IMR-90 (cell line): ENCODE measurements around the gene HS3ST6. TPM values are rescaled to one million over a fixed set of nuclear protein-coding genes. Genes with fewer than 3 reads are reported as not detected.
A peak's percentile ranks its signal among the peaks of the same experiment; 100 is the strongest.

ENCODE experiments used
- ATAC-seq: fragments of 200-7000 bp; cut with Tn5 transposase; 2 replicates; pipeline ENCODE4 v1.9.1; 2020; ENCODE audit warnings: low read depth, mild to moderate bottlenecking, moderate library complexity
- BruUV-seq: library from RNA; stranded (reverse); fragments of 400-500 nt; replicated peaks from 2 replicates; lab custom pipeline; 2021; lab: Mats Ljungman, UMichigan
- CTCF ChIA-PET: fragments of 300-600 bp; formaldehyde crosslinking; extraction: SDS; loops from one replicate; lab custom pipeline; 2021; ENCODE audit warnings: antibody characterized with exemption; lab: Yijun Ruan, JAX
- POLR2A ChIA-PET: fragments of 300-600 bp; sonication (Branson Sonifier 250); formaldehyde crosslinking; loops from one replicate; lab custom pipeline; 2022; ENCODE audit warnings: antibody characterized with exemption; ENCODE audit not compliant: unreplicated experiment; lab: Charles Lee
- DNase-seq: peaks from one replicate; pipeline ENCODE4 v3.0.0; 2013
- H2AFZ ChIP-seq: replicated peaks from 2 replicates; pipeline ENCODE3; 2013; ENCODE audit warnings: low read length, mild to moderate bottlenecking; ENCODE audit not compliant: poor library complexity
- H2AK5ac ChIP-seq: 2 replicates; pipeline ENCODE4 v1.6.1; 2013; ENCODE audit warnings: low read depth, low read length, inconsistent platforms
- H2AK9ac ChIP-seq: replicated peaks from 2 replicates; pipeline ENCODE3; 2013; ENCODE audit warnings: mild to moderate bottlenecking, low read depth, low read length, moderate library complexity; ENCODE audit not compliant: poor library complexity
- H2BK120ac ChIP-seq: 2 replicates; pipeline ENCODE4 v1.6.1; 2013; ENCODE audit warnings: low read depth, low read length, inconsistent platforms
- H2BK15ac ChIP-seq: 3 replicates; pipeline ENCODE4 v1.6.1; 2013; ENCODE audit warnings: low read depth, low read length, inconsistent platforms
- H2BK20ac ChIP-seq: 2 replicates; pipeline ENCODE4 v1.6.1; 2013; ENCODE audit warnings: low read depth, mild to moderate bottlenecking, inconsistent platforms, low read length, moderate library complexity
- H2BK5ac ChIP-seq: 2 replicates; pipeline ENCODE4 v1.6.1; 2013; ENCODE audit warnings: mild to moderate bottlenecking, low read depth, low read length, inconsistent platforms; ENCODE audit not compliant: poor library complexity, severe bottlenecking
- H3K14ac ChIP-seq: replicated peaks from 2 replicates; pipeline ENCODE4 v1.6.1; 2013; ENCODE audit warnings: low read depth, low read length, inconsistent platforms
- H3K18ac ChIP-seq: 2 replicates; pipeline ENCODE4 v1.6.1; 2013; ENCODE audit warnings: low read depth, low read length, control low read depth
- H3K23ac ChIP-seq: 2 replicates; pipeline ENCODE4 v1.6.1; 2013; ENCODE audit warnings: low read depth, low read length, inconsistent platforms
- H3K27ac ChIP-seq: 2 replicates; pipeline ENCODE4 v1.5.1; 2013; ENCODE audit warnings: mild to moderate bottlenecking, control low read depth, low read length; ENCODE audit not compliant: insufficient read depth
- H3K27me3 ChIP-seq: 2 replicates; pipeline ENCODE4 v1.6.1; 2013; ENCODE audit warnings: low read length; ENCODE audit not compliant: control insufficient read depth, insufficient read depth
- H3K36me3 ChIP-seq: 2 replicates; pipeline ENCODE4 v1.6.1; 2013; ENCODE audit warnings: low read length, mixed read lengths; ENCODE audit not compliant: control insufficient read depth, insufficient read depth
- H3K4ac ChIP-seq: 2 replicates; pipeline ENCODE4 v1.6.1; 2013; ENCODE audit warnings: low read depth, low read length, inconsistent platforms
- H3K4me1 ChIP-seq: 2 replicates; pipeline ENCODE4 v1.6.1; 2013; ENCODE audit warnings: low read length, mixed read lengths; ENCODE audit not compliant: control insufficient read depth, insufficient read depth
- H3K4me2 ChIP-seq: 2 replicates; pipeline ENCODE4 v1.6.1; 2013; ENCODE audit warnings: low read depth, mild to moderate bottlenecking, control low read depth, low read length, moderate library complexity
- H3K4me3 ChIP-seq: 2 replicates; pipeline ENCODE4 v1.5.1; 2013; ENCODE audit warnings: low read depth, mild to moderate bottlenecking, control low read depth, low read length, moderate library complexity; ENCODE audit not compliant: insufficient read depth
- H3K56ac ChIP-seq: 2 replicates; pipeline ENCODE4 v1.6.1; 2013; ENCODE audit warnings: low read length, inconsistent platforms; ENCODE audit not compliant: insufficient read depth; ENCODE audit errors: extremely low read depth
- H3K79me1 ChIP-seq, 2 experiments: 2 replicates each; pipeline ENCODE4 v1.6.1; 2013; ENCODE audit warnings: low read length in 2 of 2, inconsistent platforms in 1 of 2, low read depth in 1 of 2
- H3K9ac ChIP-seq: 2 replicates; pipeline ENCODE4 v1.6.1; 2013; ENCODE audit warnings: low read depth, low read length, control low read depth
- H3K9me1 ChIP-seq: 2 replicates; pipeline ENCODE4 v1.6.1; 2013; ENCODE audit warnings: low read length, inconsistent platforms; ENCODE audit not compliant: insufficient read depth
- H3K9me3 ChIP-seq: 2 replicates; pipeline ENCODE4 v1.6.1; 2013; ENCODE audit warnings: low read length; ENCODE audit not compliant: control insufficient read depth, insufficient read depth
- H4K20me1 ChIP-seq: 2 replicates; pipeline ENCODE4 v1.6.1; 2013; ENCODE audit warnings: low read length, inconsistent platforms; ENCODE audit not compliant: insufficient read depth
- H4K5ac ChIP-seq: 2 replicates; pipeline ENCODE4 v1.6.1; 2013; ENCODE audit warnings: mild to moderate bottlenecking, low read depth, low read length, control low read depth
- H4K8ac ChIP-seq, 2 experiments: 2 replicates each; pipeline ENCODE4 v1.6.1; 2013; ENCODE audit warnings: low read depth in 2 of 2, low read length in 2 of 2, control low read depth in 1 of 2, inconsistent platforms in 1 of 2
- H4K91ac ChIP-seq: 2 replicates; pipeline ENCODE4 v1.6.1; 2013; ENCODE audit warnings: low read depth, low read length, inconsistent platforms; ENCODE audit not compliant: insufficient read depth
- BHLHE40 ChIP-seq: fragments of 150-350 bp; IDR thresholded peaks from 2 replicates; pipeline ENCODE4 v1.6.1; 2016; ENCODE audit warnings: mild to moderate bottlenecking, low read depth, low read length
- CHD1 ChIP-seq: IDR thresholded peaks from 2 replicates; pipeline ENCODE4 v1.6.1; 2012; ENCODE audit warnings: low read depth, low read length, improper control_type of control experiment
- CTCF ChIP-seq: conservative IDR thresholded peaks from 2 replicates; pipeline ENCODE4 v1.5.1; 2012; ENCODE audit warnings: mild to moderate bottlenecking, low read depth, low read length, improper control_type of control experiment
- FOS ChIP-seq: fragments of 150-350 bp; IDR thresholded peaks from 2 replicates; pipeline ENCODE4 v1.6.1; 2016; ENCODE audit warnings: low read depth, low read length
- MAFK ChIP-seq: IDR thresholded peaks from 2 replicates; pipeline ENCODE4 v1.6.1; 2012; ENCODE audit warnings: low read depth, low read length, improper control_type of control experiment
- MAZ ChIP-seq: IDR thresholded peaks from 2 replicates; pipeline ENCODE4 v1.6.1; 2012; ENCODE audit warnings: low read depth, mild to moderate bottlenecking, low read length, improper control_type of control experiment, moderate library complexity, borderline replicate concordance
- MXI1 ChIP-seq: IDR thresholded peaks from 2 replicates; pipeline ENCODE4 v1.6.1; 2012; ENCODE audit warnings: low read depth, mild to moderate bottlenecking, low read length, moderate library complexity, borderline replicate concordance
- RAD21 ChIP-seq: IDR thresholded peaks from 2 replicates; pipeline ENCODE4 v1.6.1; 2012; ENCODE audit warnings: low read length, improper control_type of control experiment
- SMC3 ChIP-seq: fragments of 150-350 bp; IDR thresholded peaks from 2 replicates; pipeline ENCODE4 v1.6.1; 2016; ENCODE audit warnings: low read depth, mild to moderate bottlenecking, antibody characterized with exemption, low read length, moderate library complexity
- USF2 ChIP-seq: fragments of 150-350 bp; IDR thresholded peaks from 2 replicates; pipeline ENCODE4 v1.6.1; 2017; ENCODE audit warnings: mild to moderate bottlenecking, antibody characterized with exemption, low read length, low read depth
- WGBS, 2 experiments: methylation state at CpG; one replicate each; pipeline versions ENCODE4 v1.1.5 to v1.1.7; 2013; ENCODE audit warnings: missing lambda C conversion rate in 2 of 2; ENCODE audit not compliant: insufficient read length in 1 of 2; ENCODE audit errors: extremely low coverage in 2 of 2; 5-methylcytosine and 5-hydroxymethylcytosine counted together
- dilution Hi-C: fragments of 300-500 bp; cut with HindIII; formaldehyde crosslinking; loops from one replicate; pipeline ENCODE4 v1.14.3; 2018; ENCODE audit warnings: low sequenced_read_pairs; ENCODE audit not compliant: unreplicated experiment
- in situ Hi-C: fragments of 300-500 bp; cut with MboI; formaldehyde crosslinking; loops from 3 replicates; pipeline ENCODE4 v1.14.3; 2019; ENCODE audit warnings: low sequenced_read_pairs, inconsistent platforms, mixed read lengths
- intact Hi-C: fragments of 100-400 bp; cut with micrococcal nuclease; formaldehyde crosslinking; loops from 2 replicates; pipeline ENCODE4 v1.10.0; 2022
- polyA plus RNA-seq, 3 experiments: library from polyadenylated mRNA; depleted of rRNA; stranded (reverse); fragments of >200 nt; gene quantifications; 2 replicates each; pipeline ENCODE4 v1.2.3, GENCODE V29; 2012; ENCODE audit warnings: low replicate concordance in 1 of 3
- total RNA-seq: library from RNA; depleted of rRNA; stranded (reverse); fragments of >200 nt; gene quantifications from 2 replicates; pipeline ENCODE4 v1.2.3, GENCODE V29; 2012

The HS3ST6 gene
- total and polyA plus RNA-seq, 2 of the 4 experiments (the other 2 are of a cell fraction) = not detected

- Histone ChIP-seq H4K5ac (peak overlapping the region; percentile 69; the same call in 1 of the 2 replicates), H3K4me2 (peak overlapping the region; percentile 48), H3K9me1 (no peaks in the 10 kb centered on the region), H3K4me3 (peak overlapping the region; percentile 56), H2BK15ac (no peak overlapping the region), H4K91ac (no peak overlapping the region; the same call in 1 of the 2 replicates), H4K8ac (peak overlapping the region; percentile 74 to 83; a peak in 3 of 4 replicates), H3K23ac (no peak overlapping the region), H2AFZ (peak overlapping the region; percentile 97), H3K27me3 (peaks cover 5% of the 10 kb centered on the region; the same call in 1 of the 2 replicates), H3K9me3 (no peaks in the 10 kb centered on the region), H3K14ac (no peak overlapping the region), H4K20me1 (no peaks in the 10 kb centered on the region), H3K9ac (peak overlapping the region; percentile 46), H3K18ac (no peak overlapping the region; the same call in 1 of the 2 replicates), H3K36me3 (no peaks in the 10 kb centered on the region), H2BK5ac (no peak overlapping the region), H2BK120ac (no peak overlapping the region), H2AK5ac (no peak overlapping the region), H2BK20ac (no peak overlapping the region), H3K27ac (peak overlapping the region; percentile 38; the same call in 1 of the 2 replicates), H3K4me1 (no peaks in the 10 kb centered on the region), H3K79me1 (no peaks in the 10 kb centered on the region), H2AK9ac (peak overlapping the region; percentile 93), H3K56ac (no peak overlapping the region), H3K4ac (0 out of 2 replicates have a peak overlapping the region, but pooled peaks have one; percentile 64)
- in situ Hi-C loops (loop anchor here (5.0 kb wide), 1 partner anchor 67 kb away; no protein-coding TSS in a partner anchor), dilution Hi-C loops (no loop called here), intact Hi-C loops (loop anchor here (1.0 kb wide), 2 partner anchors 66 to 117 kb away; no protein-coding TSS in a partner anchor)
- DNase-seq = peak; percentile 72
- ChIA-PET CTCF (interaction anchor here (0.6 to 1.5 kb wide), 4 partner anchors 14 to 103 kb away, joined by 3 to 6 read pairs (median 4); partner anchors contain the start of genes FAHD1 and HAGH), POLR2A (no interaction called here)
- TF ChIP-seq MAFK = no peak
- TF ChIP-seq SMC3 = peak; percentile 91
- peak; percentile 99 for TF ChIP-seq CTCF
- TF ChIP-seq MAZ = peak; percentile 65; the same call in 1 of the 2 replicates
- peak; percentile 44; the same call in 1 of the 2 replicates for TF ChIP-seq BHLHE40
- peak; percentile 90 for TF ChIP-seq RAD21
- TF ChIP-seq CHD1 = no peak
- peak; percentile 35; the same call in 1 of the 2 replicates for TF ChIP-seq MXI1
- TF ChIP-seq FOS = no peak
- TF ChIP-seq USF2 = peak; percentile 3; the same call in 1 of the 2 replicates
- ATAC-seq = peak; percentile 99
- BruUV-seq = no TSS peak
- 3% methylated on average over 28 of the region's 70 CpGs; no CpG with 5 or more reads in 1 of the 2 experiments for WGBS, 2 experiments
These were observed 11.5 kb upstream of the HS3ST6 start for GRCh38 chr16:1929578-1930337.
